ENCODE results near the gene DYNLRB2.

Gene DYNLRB2

DNA sequence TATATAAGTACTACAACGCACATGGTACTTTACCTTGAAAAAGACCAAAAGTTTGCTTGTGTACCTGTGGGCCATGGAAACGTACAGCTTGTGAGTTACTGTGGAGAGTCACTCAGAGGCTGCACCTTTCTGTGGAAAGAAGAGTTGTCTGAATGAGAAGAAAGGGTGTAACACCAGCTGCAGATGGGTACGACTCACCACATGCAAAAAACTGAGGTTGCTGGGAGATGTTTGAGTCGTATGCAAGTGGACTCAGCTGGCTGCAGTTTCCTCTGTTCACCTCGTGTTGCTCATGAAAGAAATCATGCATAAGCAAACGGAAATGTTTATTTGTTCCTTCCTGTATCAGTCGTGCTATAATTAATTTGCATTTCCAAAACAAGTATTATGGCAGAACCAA, 22.4 kb upstream of the DYNLRB2 start:
- no peaks in the 10 kb centered on the region for H3K36me3 ChIP-seq (ENCODE audit: control insufficient read depth, insufficient read depth, low read length)
- 61 to 72% methylated on average over 4 to 5 of the region's 7 CpGs for WGBS, 2 experiments (ENCODE audit: insufficient coverage in 2 of 2)
- H3K4me1 ChIP-seq (ENCODE audit: control insufficient read depth, insufficient read depth, low read length, poor library complexity, severe bottlenecking), result no peaks in the 10 kb centered on the region
- H3K27ac ChIP-seq (ENCODE audit: low read depth, low read length, severe bottlenecking), result no peak overlapping the region
- H3K9me3 ChIP-seq (ENCODE audit: control insufficient read depth, low read length), result no peaks in the 10 kb centered on the region
- H3K4me3 ChIP-seq (ENCODE audit: extremely low read depth, insufficient read depth, low read length, poor library complexity, severe bottlenecking), result no peak overlapping the region

- no peaks in the 10 kb centered on the region for H3K9me3 ChIP-seq (ENCODE audit: control insufficient read depth, low read length)
- H3K4me3 ChIP-seq (ENCODE audit: extremely low read depth, insufficient read depth, low read length, poor library complexity, severe bottlenecking), result no peak overlapping the region
- no peaks in the 10 kb centered on the region for H3K36me3 ChIP-seq (ENCODE audit: control insufficient read depth, insufficient read depth, low read length)
- no peaks in the 10 kb centered on the region for H3K4me1 ChIP-seq (ENCODE audit: control insufficient read depth, insufficient read depth, low read length, poor library complexity, severe bottlenecking)
- WGBS, 2 experiments (ENCODE audit: insufficient coverage in 2 of 2), result 56 to 76% methylated on average over 2 of the region's 3 CpGs
- no peak overlapping the region for H3K27ac ChIP-seq (ENCODE audit: low read depth, low read length, severe bottlenecking)
These were observed 21.6 kb upstream of the DYNLRB2 start for GRCh38 chr16:80519189-80519588.

GRCh38 chr16:80525420-80525819, 15.4 kb upstream of the DYNLRB2 start:
- Histone ChIP-seq H3K4me3 (ENCODE audit: extremely low read depth, insufficient read depth, low read length, poor library complexity, severe bottlenecking) (no peak overlapping the region), H3K36me3 (ENCODE audit: control insufficient read depth, insufficient read depth, low read length) (no peaks in the 10 kb centered on the region), H3K9me3 (ENCODE audit: control insufficient read depth, low read length) (no peaks in the 10 kb centered on the region), H3K27ac (ENCODE audit: low read depth, low read length, severe bottlenecking) (no peak overlapping the region), H3K4me1 (ENCODE audit: control insufficient read depth, insufficient read depth, low read length, poor library complexity, severe bottlenecking) (no peaks in the 10 kb centered on the region)
- WGBS, 2 experiments (ENCODE audit: insufficient coverage in 2 of 2), result 90 to 93% methylated on average over 2 to 3 of the region's 4 CpGs

DNA sequence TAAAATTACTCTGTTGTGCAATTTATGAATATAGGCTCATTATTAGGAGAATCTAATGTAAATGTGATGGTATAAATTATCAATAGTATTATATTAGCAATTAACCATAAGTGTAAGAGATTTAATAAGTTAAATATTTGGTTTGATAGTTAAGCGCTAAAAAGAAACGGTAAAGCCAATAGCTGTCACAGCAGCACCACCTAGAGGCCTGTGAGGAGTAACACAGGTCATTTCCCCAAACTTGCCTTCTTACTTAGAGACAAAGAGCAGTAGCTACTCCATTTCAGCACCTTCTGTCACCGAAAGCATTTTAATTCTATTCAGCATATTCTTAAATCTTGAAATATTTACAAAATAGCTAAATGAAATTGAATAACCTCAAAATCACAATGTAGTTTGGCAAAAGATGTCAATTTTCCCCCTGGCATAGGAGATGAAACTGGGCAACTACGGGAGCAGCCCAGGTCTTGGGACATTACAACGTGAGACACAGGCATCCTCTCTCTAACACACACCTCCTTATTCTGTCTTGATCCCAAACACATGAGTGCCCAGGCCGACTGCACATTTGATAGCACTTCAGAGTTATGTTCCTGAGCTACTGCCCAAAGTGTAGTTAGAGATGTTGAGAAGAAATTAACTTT, 14.3 kb upstream of the DYNLRB2 start:
- no peak overlapping the region for H3K27ac ChIP-seq (ENCODE audit: low read depth, low read length, severe bottlenecking)
- H3K36me3 ChIP-seq (ENCODE audit: control insufficient read depth, insufficient read depth, low read length), result no peaks in the 10 kb centered on the region
- H3K4me3 ChIP-seq (ENCODE audit: extremely low read depth, insufficient read depth, low read length, poor library complexity, severe bottlenecking), result no peak overlapping the region
- WGBS, 2 experiments (ENCODE audit: insufficient coverage in 2 of 2), result 76 to 100% methylated on average over 1 to 2 of the region's 6 CpGs
- no peaks in the 10 kb centered on the region for H3K4me1 ChIP-seq (ENCODE audit: control insufficient read depth, insufficient read depth, low read length, poor library complexity, severe bottlenecking)
- no peaks in the 10 kb centered on the region for H3K9me3 ChIP-seq (ENCODE audit: control insufficient read depth, low read length)

DNA sequence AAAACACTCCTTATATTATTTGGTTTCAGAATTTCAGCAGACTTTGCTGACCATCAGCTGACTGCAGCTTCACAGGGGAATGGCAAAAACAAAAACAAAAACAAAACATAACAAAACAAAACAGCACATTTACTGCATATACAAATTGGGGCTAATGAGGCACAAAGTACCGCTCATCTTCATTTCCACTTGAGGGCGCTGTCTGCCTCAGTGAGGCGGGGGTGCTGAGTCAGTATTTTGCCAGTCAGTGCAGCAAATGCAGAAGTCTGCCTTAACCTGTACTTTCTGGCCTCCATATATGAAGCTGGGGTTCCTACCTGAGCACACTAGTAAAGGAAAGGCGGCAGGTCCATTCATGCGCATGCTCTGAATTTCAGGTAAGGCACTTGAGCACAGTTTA, 13.5 kb upstream of the DYNLRB2 start:
- no peak overlapping the region for H3K4me3 ChIP-seq (ENCODE audit: extremely low read depth, insufficient read depth, low read length, poor library complexity, severe bottlenecking)
- H3K27ac ChIP-seq (ENCODE audit: low read depth, low read length, severe bottlenecking), result no peak overlapping the region
- WGBS, 2 experiments (ENCODE audit: insufficient coverage in 2 of 2), result 41 to 51% methylated on average over 5 of the region's 5 CpGs

DNA sequence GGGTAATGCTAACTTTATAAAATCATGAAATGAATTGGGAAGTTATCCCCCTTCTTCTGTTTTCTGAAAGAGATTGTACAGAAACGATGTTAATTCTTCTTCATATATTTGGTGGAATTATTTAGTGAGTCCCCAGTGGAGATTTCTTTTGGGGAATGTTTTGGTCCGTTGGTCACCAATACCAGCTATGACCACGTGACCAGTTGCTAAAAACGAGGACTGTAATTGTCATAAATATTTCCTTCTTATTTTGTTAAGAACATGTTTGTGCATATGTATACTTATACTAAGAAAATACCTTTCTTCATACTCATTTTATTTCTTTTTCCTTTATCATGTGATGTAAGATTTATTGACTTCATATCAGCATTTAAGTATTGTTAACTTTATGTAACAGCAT, 10.3 kb upstream of the DYNLRB2 start:
- Histone ChIP-seq H3K27ac (ENCODE audit: low read depth, low read length, severe bottlenecking) (no peak overlapping the region), H3K4me3 (ENCODE audit: extremely low read depth, insufficient read depth, low read length, poor library complexity, severe bottlenecking) (no peak overlapping the region), H3K9me3 (ENCODE audit: control insufficient read depth, low read length) (no peaks in the 10 kb centered on the region), H3K4me1 (ENCODE audit: control insufficient read depth, insufficient read depth, low read length, poor library complexity, severe bottlenecking) (no peaks in the 10 kb centered on the region), H3K36me3 (ENCODE audit: control insufficient read depth, insufficient read depth, low read length) (no peaks in the 10 kb centered on the region)
- 40% methylated on average over 1 of the region's 4 CpGs; no CpG with 5 or more reads in 1 of the 2 experiments for WGBS, 2 experiments (ENCODE audit: insufficient coverage in 2 of 2)

More for the DNA sequence above, 13.5 kb upstream of the DYNLRB2 start:
- Histone ChIP-seq H3K9me3 (ENCODE audit: control insufficient read depth, low read length) (no peaks in the 10 kb centered on the region), H3K36me3 (ENCODE audit: control insufficient read depth, insufficient read depth, low read length) (no peaks in the 10 kb centered on the region), H3K4me1 (ENCODE audit: control insufficient read depth, insufficient read depth, low read length, poor library complexity, severe bottlenecking) (no peaks in the 10 kb centered on the region)

DNA sequence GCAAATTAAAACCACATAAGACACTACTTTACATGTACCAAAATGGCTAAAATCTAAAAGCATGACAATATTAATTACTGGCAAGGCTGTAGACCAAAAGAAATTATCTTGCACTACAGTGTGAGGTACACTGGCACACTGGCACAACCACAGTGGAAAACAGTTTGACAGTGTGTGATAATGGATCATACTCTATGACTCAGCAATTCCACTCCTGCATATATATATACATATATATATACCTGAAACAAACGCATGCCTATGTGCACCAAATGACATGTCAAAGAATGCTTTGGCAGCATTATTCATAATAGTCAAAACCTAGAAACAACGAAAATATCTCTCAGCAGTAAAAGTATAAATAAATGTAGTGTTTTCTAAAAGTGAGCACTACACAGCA, 4.6 kb upstream of the DYNLRB2 start:
- no peaks in the 10 kb centered on the region for H3K36me3 ChIP-seq (ENCODE audit: control insufficient read depth, insufficient read depth, low read length)
- H3K4me3 ChIP-seq (ENCODE audit: extremely low read depth, insufficient read depth, low read length, poor library complexity, severe bottlenecking), result no peak overlapping the region
- H3K9me3 ChIP-seq (ENCODE audit: control insufficient read depth, low read length), result no peaks in the 10 kb centered on the region
- H3K27ac ChIP-seq (ENCODE audit: low read depth, low read length, severe bottlenecking), result no peak overlapping the region
- WGBS, 2 experiments (ENCODE audit: insufficient coverage in 2 of 2), result no CpG with 5 or more reads among the region's 2 CpGs
- no peaks in the 10 kb centered on the region for H3K4me1 ChIP-seq (ENCODE audit: control insufficient read depth, insufficient read depth, low read length, poor library complexity, severe bottlenecking)

- Histone ChIP-seq H3K4me1 (ENCODE audit: control insufficient read depth, insufficient read depth, low read length, poor library complexity, severe bottlenecking) (no peaks in the 10 kb centered on the region), H3K27ac (ENCODE audit: low read depth, low read length, severe bottlenecking) (peak overlapping the region; percentile 53), H3K9me3 (ENCODE audit: control insufficient read depth, low read length) (no peaks in the 10 kb centered on the region), H3K4me3 (ENCODE audit: extremely low read depth, insufficient read depth, low read length, poor library complexity, severe bottlenecking) (peak overlapping the region; percentile 57), H3K36me3 (ENCODE audit: control insufficient read depth, insufficient read depth, low read length) (no peaks in the 10 kb centered on the region)
- 24 to 32% methylated on average over 5 of the region's 6 CpGs for WGBS, 2 experiments (ENCODE audit: insufficient coverage in 2 of 2)
These were observed 507 bp downstream of the DYNLRB2 start for GRCh38 chr16:80541306-80541694.

DNA sequence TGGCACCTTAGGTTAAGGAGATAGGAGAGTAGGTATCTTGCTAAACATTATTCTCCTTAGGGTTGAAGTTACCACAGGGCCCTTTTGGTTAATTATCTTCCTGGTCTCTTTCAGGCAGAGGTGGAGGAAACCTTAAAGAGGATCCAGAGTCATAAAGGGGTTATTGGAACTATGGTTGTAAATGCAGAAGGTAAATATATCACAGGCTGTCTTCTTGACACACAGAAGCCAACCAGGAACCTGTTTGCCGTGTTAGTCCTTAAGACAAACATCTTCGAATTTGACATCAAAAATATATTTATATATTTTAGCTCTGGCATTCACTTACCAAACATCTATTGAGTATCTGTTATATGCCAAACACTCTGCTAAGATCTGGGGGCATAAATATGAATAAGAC, 2.4 kb downstream of the DYNLRB2 start:
- Histone ChIP-seq H3K36me3 (ENCODE audit: control insufficient read depth, insufficient read depth, low read length) (no peaks in the 10 kb centered on the region), H3K9me3 (ENCODE audit: control insufficient read depth, low read length) (no peaks in the 10 kb centered on the region), H3K4me3 (ENCODE audit: extremely low read depth, insufficient read depth, low read length, poor library complexity, severe bottlenecking) (no peak overlapping the region), H3K4me1 (ENCODE audit: control insufficient read depth, insufficient read depth, low read length, poor library complexity, severe bottlenecking) (no peaks in the 10 kb centered on the region), H3K27ac (ENCODE audit: low read depth, low read length, severe bottlenecking) (no peak overlapping the region)
- WGBS, 2 experiments (ENCODE audit: insufficient coverage in 2 of 2), result no CpG with 5 or more reads among the region's 2 CpGs

GRCh38 chr16:80544326-80544725, 3.5 kb downstream of the DYNLRB2 start:
- Histone ChIP-seq H3K36me3 (ENCODE audit: control insufficient read depth, insufficient read depth, low read length) (no peaks in the 10 kb centered on the region), H3K4me3 (ENCODE audit: extremely low read depth, insufficient read depth, low read length, poor library complexity, severe bottlenecking) (no peak overlapping the region), H3K27ac (ENCODE audit: low read depth, low read length, severe bottlenecking) (no peak overlapping the region), H3K9me3 (ENCODE audit: control insufficient read depth, low read length) (no peaks in the 10 kb centered on the region), H3K4me1 (ENCODE audit: control insufficient read depth, insufficient read depth, low read length, poor library complexity, severe bottlenecking) (no peaks in the 10 kb centered on the region)
- WGBS, 2 experiments (ENCODE audit: insufficient coverage in 2 of 2), result 56 to 83% methylated on average over 2 to 3 of the region's 6 CpGs

DNA sequence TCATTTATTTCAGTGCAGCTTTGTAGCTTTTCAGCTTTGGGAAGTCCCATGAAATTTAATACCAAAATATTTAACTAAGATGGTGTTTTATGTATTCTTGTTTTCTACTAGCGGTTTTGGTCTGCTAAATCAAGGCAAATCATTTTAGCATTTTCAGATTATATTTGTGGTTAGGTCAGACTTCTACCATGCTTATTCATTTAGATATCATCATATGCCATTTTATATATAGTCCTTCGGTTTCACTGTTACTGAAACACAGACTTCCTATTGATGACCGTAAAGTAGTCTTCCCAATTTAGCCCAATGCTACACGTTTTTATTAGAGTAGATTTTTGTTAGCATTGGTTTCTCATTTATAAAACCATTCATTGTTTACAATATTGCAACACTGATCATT, 5.5 kb downstream of the DYNLRB2 start:
- WGBS, 2 experiments (ENCODE audit: insufficient coverage in 2 of 2), result 80% methylated on average over 1 of the region's 4 CpGs; no CpG with 5 or more reads in 1 of the 2 experiments
- Histone ChIP-seq H3K36me3 (ENCODE audit: control insufficient read depth, insufficient read depth, low read length) (no peaks in the 10 kb centered on the region), H3K4me1 (ENCODE audit: control insufficient read depth, insufficient read depth, low read length, poor library complexity, severe bottlenecking) (no peaks in the 10 kb centered on the region), H3K27ac (ENCODE audit: low read depth, low read length, severe bottlenecking) (no peak overlapping the region), H3K4me3 (ENCODE audit: extremely low read depth, insufficient read depth, low read length, poor library complexity, severe bottlenecking) (no peak overlapping the region), H3K9me3 (ENCODE audit: control insufficient read depth, low read length) (no peaks in the 10 kb centered on the region)

All from mesodermal cell (in vitro differentiated cells).